Retinal pigment epithelial cell (primary cell): Measurements from ENCODE around the gene C5AR2.
"Not testable (repeated sequence)": the region's sequence is repeated elsewhere in the genome, so short reads cannot be mapped to it uniquely, and the experiment has no call there.

Source experiments
- DNase-seq: peaks from one replicate; pipeline ENCODE4 v3.0.0-alpha.2; 2010; ENCODE audit warnings: low read depth
- H3K4me3 ChIP-seq: 2 replicates; pipeline ENCODE4 v1.5.1; 2011; ENCODE audit warnings: mild to moderate bottlenecking, low read length, control low read depth, moderate library complexity
- TF ChIP-seq, protein P1 (sequence below): conservative IDR thresholded peaks from 2 replicates; pipeline ENCODE4 v1.5.1; 2011; ENCODE audit warnings: low read depth, low read length, control low read depth, inconsistent platforms

Gene C5AR2

DNA sequence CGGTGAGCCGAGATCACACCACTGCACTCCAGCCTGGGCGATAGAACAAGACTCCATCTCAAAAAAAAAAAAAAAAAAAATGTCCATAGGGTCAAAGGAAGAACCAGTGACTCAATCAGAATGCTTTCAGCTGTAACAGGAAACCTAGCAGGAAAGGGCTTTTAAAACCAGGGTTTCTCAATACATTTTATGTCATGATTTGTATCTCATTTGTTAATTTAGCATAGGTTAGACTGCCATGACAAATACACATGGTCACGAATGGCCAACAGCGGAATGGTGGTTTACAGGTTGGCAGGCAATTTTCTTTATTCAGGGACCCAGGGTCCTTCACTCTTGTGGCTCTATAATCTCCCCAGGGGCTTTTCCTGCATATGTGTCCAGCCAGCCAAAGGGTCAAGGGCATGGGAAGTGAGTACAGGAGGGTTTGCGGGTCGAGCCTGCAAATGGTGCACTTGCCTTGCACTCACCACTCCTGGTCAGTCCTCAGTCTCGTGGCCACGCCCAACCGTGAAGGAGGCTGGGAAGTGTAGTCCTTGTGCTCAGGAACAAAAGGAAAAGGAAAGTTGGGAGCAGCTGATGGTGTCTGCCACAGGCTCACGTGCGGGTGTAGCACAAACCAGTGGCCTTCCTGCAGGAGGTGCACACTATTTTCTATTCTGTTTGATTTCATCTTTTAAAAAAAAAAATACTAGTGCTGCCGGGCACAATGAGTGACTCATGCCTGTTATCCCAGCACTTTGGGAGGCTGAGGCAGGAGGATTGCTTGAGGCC lies 32.0 kb downstream of the C5AR2 start:
- no peak overlapping the region for H3K4me3 ChIP-seq
- no peak for DNase-seq
- TF ChIP-seq, protein P1, sequence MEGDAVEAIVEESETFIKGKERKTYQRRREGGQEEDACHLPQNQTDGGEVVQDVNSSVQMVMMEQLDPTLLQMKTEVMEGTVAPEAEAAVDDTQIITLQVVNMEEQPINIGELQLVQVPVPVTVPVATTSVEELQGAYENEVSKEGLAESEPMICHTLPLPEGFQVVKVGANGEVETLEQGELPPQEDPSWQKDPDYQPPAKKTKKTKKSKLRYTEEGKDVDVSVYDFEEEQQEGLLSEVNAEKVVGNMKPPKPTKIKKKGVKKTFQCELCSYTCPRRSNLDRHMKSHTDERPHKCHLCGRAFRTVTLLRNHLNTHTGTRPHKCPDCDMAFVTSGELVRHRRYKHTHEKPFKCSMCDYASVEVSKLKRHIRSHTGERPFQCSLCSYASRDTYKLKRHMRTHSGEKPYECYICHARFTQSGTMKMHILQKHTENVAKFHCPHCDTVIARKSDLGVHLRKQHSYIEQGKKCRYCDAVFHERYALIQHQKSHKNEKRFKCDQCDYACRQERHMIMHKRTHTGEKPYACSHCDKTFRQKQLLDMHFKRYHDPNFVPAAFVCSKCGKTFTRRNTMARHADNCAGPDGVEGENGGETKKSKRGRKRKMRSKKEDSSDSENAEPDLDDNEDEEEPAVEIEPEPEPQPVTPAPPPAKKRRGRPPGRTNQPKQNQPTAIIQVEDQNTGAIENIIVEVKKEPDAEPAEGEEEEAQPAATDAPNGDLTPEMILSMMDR: no peak

- DNase-seq, H3K4me3 ChIP-seq: not testable (repeated sequence)
Measured at GRCh38 chr19:47365455-47365854, 33.5 kb downstream of the C5AR2 start.

GRCh38 chr19:47370045-47370611 lies 38.2 kb downstream of the C5AR2 start:
- DNase-seq: no peak
- H3K4me3 ChIP-seq: no peak overlapping the region
- TF ChIP-seq, protein P1: no peak

DNA sequence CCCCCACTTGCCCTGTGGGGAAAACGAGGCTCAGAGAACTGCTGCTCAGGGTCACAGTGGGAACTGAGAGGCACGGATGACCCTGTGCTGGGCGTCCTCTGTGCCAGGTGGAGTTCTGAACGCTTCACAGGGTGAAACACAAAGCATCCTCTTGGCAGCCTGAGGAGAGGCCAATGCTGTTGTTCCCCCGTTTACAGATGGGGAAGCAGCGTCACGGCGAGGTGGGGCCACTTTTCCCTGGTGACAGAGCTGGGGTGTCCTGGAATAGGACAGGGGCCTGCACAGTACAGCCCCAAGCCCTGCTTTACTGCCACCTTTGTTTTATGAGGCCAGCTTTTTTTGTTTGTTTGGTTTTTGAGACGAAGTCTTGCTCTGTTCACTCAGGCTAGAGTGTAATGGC lies 39.3 kb downstream of the C5AR2 start:
- TF ChIP-seq, protein P1: no peak
- H3K4me3 ChIP-seq: no peak overlapping the region
- DNase-seq: no peak

DNA sequence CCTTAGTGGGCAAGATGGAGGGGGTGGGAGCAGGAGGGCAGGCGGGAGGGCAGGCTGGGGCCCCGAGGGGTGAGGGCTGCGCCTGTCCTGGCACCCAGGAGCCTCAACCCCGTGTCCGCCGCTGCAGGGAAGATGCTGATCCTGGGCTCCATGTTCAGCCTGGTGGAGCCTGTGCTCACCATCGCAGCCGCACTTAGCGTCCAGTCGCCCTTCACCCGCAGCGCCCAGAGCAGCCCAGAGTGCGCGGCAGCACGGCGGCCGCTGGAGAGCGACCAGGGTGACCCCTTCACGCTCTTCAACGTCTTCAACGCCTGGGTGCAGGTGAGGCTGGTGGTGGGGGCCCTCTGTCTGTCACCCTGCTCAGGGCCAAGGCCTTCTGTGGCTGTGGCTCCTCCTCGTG lies 40.6 kb downstream of the C5AR2 start:
- TF ChIP-seq, protein P1: no peak
- H3K4me3 ChIP-seq: no peak overlapping the region
- DNase-seq: no peak

GRCh38 chr19:47373246-47374240 lies 41.6 kb downstream of the C5AR2 start:
- DNase-seq: no peak
- TF ChIP-seq, protein P1: no peak
- H3K4me3 ChIP-seq: no peak overlapping the region
